ENCODE data around the gene PCDH15.

Gene PCDH15

DNA sequence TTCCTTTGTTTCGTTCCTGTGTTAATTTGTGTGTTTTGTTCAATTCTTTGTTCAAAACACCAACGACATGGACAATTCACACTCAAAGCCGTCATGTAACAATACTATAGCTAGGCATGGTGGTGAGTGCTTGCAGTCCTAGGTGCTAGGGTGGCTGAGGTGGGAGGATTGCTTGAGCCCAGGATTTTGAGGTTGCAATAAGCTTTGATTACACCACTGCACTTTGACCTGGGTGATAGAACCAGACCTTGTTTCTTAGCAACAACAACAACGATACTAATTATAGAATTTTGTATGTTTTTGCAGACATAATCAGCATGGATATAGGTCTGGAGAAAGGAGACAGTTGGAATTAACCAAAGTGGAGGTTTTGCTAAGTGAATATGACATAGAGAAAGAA is 936.2 kb downstream of the PCDH15 start:
- no peak for DNase-seq

DNA sequence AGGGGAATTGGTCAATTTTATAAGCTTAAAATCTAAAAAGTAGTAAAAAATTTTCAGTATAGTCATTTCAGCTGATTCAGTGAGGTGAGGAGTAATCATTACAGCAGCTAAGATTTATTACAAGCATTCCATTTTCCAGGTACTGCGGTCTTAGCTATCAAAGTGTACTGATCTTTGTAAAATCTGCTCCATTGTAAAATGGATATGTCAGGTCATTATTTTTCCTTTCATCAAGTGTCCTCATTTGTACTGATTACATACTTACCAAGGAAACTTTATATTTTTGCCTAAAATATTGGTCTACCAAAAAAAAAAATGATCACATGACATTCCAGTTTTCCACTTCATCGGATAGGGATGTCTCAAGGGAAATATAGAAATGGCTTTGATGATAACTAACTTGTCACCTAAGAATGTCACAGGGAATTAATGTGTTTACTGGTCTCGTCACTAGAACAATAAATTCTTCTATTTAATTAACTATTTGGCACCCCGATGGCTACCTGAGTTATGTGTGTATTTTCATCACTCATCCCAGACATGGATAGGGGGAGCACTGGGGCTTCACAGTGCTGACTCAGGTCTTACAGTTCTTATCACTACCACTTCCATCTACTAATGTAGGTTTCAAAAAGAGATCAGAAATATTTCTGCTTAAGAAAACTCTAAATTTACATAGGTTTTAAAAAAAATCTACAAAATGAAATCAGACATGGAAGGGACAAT is 948.4 kb downstream of the PCDH15 start:
- no peak for DNase-seq

DNA sequence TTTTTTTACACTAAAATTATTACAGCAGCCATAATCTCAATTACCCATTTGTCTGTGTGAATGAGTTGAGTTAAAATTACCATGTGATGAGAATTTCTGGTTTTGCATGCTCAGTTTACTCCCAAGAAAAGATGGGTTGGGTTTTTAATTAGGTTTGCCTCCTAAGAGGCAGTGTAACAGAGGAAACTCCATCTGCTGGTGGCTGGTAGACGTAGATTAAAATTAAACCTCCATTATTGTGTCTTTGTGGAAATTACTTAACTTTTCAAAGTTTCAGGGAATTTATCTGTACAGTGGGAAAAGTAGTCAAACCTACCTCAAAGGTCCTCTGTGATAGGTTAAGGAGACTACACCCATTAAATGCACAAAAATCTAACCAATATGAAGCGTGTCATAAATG is 954.2 kb downstream of the PCDH15 start:
- DNase-seq: no peak

GRCh38 chr10:53843736-53844362 is 957.2 kb downstream of the PCDH15 start:
- peak in 3 of 58 donors; percentile 3 to 28 (median 3) for DNase-seq

GRCh38 chr10:53841483-53842145 is 959.4 kb downstream of the PCDH15 start:
- no peak for DNase-seq

- DNase-seq: no peak
Measured at GRCh38 chr10:53840653-53841052, 960.4 kb downstream of the PCDH15 start.

DNA sequence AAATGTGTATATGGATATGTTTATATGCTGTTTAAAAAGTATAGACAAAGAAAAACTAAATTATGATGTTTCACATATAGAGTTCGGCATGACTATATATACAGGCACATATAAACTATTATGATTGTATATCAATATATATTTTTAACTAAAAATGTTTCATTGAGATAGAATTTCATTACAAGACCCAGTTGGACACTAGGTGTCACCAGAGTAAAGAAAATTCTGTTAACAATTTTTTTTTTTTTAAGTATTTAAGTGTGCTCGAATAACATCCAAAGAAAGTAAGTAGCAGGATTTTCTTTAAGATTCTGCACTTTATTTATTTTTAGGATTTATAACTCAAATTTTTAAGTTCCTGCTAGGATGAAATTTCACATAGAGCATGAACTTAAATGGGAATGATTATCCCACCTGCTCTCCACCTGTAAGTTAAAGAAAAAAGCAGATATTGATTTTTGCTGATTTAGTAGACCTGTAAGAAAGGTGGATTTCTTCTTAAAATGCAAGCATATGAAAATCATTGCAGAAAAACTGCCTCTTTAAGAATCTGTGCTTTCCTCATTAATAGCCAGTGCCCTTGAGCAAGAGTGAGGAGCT is 961.5 kb downstream of the PCDH15 start:
- no peak for DNase-seq

- no peak for DNase-seq
Measured at GRCh38 chr10:53836638-53837037, 964.4 kb downstream of the PCDH15 start.

- no peak for DNase-seq
Measured at GRCh38 chr10:53833908-53834307, 967.1 kb downstream of the PCDH15 start.

DNA sequence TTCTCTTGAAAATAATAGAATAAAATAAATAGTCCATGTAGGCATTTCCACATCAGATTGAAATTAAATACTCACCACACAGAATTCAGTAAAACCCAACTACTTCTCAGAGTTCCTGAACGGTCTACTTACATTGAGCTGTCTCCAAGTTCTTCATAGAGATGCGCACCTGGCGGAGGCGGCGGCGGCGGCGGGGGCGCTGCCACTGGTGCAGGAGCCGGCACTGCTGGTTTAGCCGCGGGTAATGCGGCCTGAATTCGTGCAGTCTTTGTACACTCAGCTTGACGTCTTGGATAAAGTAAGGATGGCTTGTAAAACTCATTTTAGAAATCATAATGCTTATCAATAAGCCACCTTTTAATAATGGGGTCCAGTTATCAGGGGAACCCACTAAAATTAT is 973.8 kb downstream of the PCDH15 start:
- DNase-seq: no peak

DNA sequence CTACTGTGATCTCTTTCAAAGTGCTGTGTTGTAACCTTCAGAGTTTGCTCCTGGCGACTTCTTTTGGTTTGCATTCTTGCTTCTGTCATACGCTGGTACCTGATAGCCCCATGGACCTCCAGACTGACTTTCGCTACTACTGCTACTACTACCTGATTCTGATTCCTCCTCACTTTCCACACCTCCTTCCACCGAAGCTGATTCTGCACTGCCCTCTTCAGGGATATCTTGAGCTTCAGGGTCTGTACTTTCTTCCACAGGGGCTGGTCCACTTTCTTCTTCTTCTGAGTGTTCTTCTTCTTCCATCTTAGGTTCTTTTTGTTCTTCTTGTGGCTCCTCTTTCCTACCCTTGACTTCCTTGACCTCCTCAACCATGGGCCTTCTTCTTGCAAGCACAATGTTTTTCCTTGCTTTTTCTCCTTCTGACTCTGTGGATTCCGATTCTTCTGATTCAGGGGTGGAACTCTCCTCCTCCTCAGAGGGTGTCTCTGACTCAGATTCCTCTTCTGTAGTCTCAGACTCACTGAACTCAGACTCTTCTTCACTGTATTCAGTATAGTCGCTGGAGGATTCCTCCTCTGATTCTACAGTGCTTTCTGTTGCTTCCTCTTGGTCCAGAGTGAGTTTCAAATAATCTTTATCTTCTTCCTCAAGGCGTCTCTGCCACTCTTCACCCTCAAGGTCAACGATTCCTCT is 992.2 kb downstream of the PCDH15 start:
- DNase-seq: no peak

- no peak for DNase-seq
Measured at GRCh38 chr10:53786236-53786900, 1014.7 kb downstream of the PCDH15 start.

GRCh38 chr10:53771701-53772100 is 1029.3 kb downstream of the PCDH15 start:
- no peak for DNase-seq

DNA sequence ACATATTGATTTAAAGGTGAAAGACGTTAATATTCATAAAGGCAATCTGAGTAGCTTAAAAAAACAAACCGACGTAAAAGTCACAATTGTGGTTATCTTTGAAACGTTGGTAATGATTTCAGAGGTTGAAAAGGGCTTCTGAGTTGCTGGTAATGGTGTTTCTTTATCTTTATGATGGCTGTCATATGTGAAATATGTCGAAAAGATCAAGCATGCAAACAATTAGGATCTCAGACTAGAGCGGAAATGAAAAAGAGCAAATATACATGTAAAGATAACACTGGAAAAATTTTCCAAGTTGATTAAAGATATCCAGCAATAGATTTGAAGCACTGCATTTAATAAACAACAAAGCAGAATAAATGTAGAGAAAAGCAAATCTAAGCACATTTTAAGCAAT is 1030.1 kb downstream of the PCDH15 start:
- DNase-seq: no peak

DNA sequence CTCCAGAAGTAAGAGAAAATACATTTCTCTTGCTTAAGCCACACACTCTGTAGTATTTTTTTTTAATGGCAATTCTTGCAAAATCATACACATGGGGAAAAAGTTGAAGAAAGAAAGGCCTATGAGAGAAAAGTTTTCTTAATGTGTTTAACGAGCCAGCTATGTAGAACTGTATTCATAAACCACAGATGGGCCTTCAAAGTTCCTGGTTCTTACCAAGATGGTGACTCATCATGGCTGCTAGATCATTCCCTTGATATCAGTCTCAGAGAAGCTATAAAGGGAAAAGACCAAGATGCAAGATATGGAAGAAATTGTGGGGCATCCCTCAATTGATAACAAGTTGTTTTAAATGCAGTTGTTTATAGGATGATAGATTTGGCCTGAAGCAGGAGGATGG is 1035.7 kb downstream of the PCDH15 start:
- no peak for DNase-seq

GRCh38 chr10:53754596-53755250 is 1046.3 kb downstream of the PCDH15 start:
- DNase-seq: no peak

Measured in anterior cingulate cortex (tissue), 58 donors.